Mesothelial cell of epicardium (in vitro differentiated cells): ENCODE measurements around the gene PTPRR. TPM values are rescaled to one million over a fixed set of nuclear protein-coding genes. Genes with fewer than 3 reads are reported as not detected.

Source experiments
- DNase-seq, 2 experiments: peaks; one replicate each; pipeline ENCODE4 v3.0.0; 2021; ENCODE audit warnings: low spot score in 2 of 2; ENCODE audit not compliant: unreplicated experiment in 2 of 2
- H3K27ac Mint-ChIP-seq: 2 replicates; pipeline ENCODE4 v1.8.0; 2021; ENCODE audit warnings: mixed read lengths
- H3K27me3 Mint-ChIP-seq: 2 replicates; pipeline ENCODE4 v1.8.0; 2021; ENCODE audit warnings: low read depth, mixed read lengths
- H3K36me3 Mint-ChIP-seq: 2 replicates; pipeline ENCODE4 v1.8.0; 2021; ENCODE audit warnings: mixed read lengths
- H3K4me1 Mint-ChIP-seq: 2 replicates; pipeline ENCODE4 v1.8.0; 2021; ENCODE audit warnings: mixed read lengths
- H3K4me3 Mint-ChIP-seq: 2 replicates; pipeline ENCODE4 v1.8.0; 2021; ENCODE audit warnings: mild to moderate bottlenecking, moderate library complexity, mixed read lengths
- H3K9me3 Mint-ChIP-seq: 2 replicates; pipeline ENCODE4 v1.8.0; 2021; ENCODE audit warnings: mixed read lengths
- total RNA-seq: library from RNA; stranded (reverse); gene quantifications from 3 replicates; pipeline ENCODE4 v1.2.1, GENCODE V29; 2021
- TF ChIP-seq, protein P1 (sequence below): fragments of 200-600 bp; sonication (generic); IDR thresholded peaks from one replicate; pipeline ENCODE4 v1.5.0; 2021; ENCODE audit warnings: antibody characterized with exemption; ENCODE audit not compliant: unreplicated experiment

Gene PTPRR
- total RNA-seq, 1 donor from 2014 or later: 0.38 TPM

DNA sequence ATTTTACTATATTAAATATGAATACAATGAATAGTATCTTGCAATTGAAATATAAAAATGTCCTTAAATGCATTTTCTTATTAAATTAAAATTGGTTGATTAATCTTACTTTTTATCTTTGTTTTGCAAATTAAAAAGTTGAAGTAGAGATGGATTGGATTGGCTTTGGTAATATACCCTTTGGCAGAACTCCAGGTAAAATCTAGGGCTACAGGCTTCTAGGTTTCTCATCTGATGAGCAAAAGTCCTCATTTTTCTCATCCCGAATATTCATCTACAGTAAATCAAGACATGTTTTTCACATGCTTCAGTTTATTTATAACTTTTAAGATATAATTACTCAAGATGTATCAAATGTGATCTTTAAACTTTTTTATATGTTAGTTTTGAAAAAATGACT is 2.2 kb downstream of the PTPRR start:
- TF ChIP-seq, protein P1, sequence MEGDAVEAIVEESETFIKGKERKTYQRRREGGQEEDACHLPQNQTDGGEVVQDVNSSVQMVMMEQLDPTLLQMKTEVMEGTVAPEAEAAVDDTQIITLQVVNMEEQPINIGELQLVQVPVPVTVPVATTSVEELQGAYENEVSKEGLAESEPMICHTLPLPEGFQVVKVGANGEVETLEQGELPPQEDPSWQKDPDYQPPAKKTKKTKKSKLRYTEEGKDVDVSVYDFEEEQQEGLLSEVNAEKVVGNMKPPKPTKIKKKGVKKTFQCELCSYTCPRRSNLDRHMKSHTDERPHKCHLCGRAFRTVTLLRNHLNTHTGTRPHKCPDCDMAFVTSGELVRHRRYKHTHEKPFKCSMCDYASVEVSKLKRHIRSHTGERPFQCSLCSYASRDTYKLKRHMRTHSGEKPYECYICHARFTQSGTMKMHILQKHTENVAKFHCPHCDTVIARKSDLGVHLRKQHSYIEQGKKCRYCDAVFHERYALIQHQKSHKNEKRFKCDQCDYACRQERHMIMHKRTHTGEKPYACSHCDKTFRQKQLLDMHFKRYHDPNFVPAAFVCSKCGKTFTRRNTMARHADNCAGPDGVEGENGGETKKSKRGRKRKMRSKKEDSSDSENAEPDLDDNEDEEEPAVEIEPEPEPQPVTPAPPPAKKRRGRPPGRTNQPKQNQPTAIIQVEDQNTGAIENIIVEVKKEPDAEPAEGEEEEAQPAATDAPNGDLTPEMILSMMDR: no peak
- no peak overlapping the region for H3K27ac Mint-ChIP-seq
- no peaks in the 10 kb centered on the region for H3K9me3 Mint-ChIP-seq
- H3K4me1 Mint-ChIP-seq: peaks cover 1% of the 10 kb centered on the region
- no peak overlapping the region for H3K4me3 Mint-ChIP-seq
- H3K27me3 Mint-ChIP-seq: peaks cover 63% of the 10 kb centered on the region
- no peaks in the 10 kb centered on the region for H3K36me3 Mint-ChIP-seq
- no peak for DNase-seq

DNA sequence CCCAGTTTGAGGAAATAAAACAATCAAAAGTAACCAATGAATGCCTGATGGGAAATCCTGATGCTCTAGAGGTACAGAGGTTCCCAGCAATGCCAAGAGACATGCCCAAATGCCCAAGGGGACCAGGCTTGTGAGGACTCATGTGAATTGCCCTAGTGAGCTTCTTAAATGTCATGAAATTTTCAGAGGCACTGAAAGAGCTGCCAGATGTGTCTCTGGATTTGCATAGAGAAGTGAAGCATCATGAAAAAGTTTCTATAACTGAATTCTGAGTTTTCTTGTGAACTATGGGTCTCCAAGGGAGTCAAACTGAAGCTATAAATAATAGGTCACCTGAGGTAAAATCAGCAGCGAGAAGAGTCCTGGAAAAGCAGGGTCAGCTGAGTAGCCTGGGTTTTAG is 9.9 kb downstream of the PTPRR start:
- DNase-seq: no peak
- H3K36me3 Mint-ChIP-seq: no peaks in the 10 kb centered on the region
- TF ChIP-seq, protein P1: no peak
- H3K9me3 Mint-ChIP-seq: no peaks in the 10 kb centered on the region
- H3K27ac Mint-ChIP-seq: no peak overlapping the region
- no peaks in the 10 kb centered on the region for H3K4me1 Mint-ChIP-seq
- peaks cover 33% of the 10 kb centered on the region for H3K27me3 Mint-ChIP-seq
- H3K4me3 Mint-ChIP-seq: no peak overlapping the region

DNA sequence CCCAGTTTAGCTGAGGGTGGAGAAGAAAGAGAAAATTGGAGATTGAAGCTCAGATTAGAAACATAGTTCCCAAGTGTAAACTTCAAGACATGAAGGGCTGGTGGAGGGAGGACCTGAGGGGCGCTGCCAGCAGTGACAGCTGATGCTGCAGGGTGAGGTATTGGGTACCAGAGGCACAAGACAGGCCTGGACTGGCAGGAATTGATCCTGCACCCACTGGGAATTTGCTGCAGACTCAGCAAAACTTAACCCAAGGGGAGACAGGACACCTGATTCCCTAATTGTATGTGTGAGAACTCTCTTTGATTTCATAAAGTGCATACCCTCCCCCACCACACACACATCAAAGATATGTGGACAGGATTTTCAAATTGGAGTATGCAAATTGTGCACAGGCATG is 11.6 kb downstream of the PTPRR start:
- no peak overlapping the region for H3K27ac Mint-ChIP-seq
- TF ChIP-seq, protein P1: no peak

DNA sequence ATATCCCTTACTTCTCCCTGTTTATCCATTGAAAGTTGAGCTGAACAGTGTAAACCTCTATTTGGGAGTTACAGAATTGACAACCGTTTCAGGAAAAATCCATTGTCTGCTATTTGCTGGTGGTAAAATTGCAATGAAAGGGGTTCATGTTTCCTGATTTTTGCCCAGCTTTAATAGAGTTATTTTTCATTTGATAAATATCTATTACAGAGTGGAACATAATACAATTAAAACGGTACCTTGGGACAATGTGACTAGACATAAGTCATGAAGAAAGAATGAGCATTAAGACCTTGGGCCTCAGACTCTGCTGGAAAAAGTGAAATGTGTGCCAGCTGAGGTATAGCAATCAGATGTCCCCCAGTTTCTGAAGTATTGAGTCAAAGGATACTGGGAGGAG is 13.1 kb downstream of the PTPRR start:
- no peak for DNase-seq
- H3K9me3 Mint-ChIP-seq: no peaks in the 10 kb centered on the region
- H3K36me3 Mint-ChIP-seq: no peaks in the 10 kb centered on the region

More for the DNA sequence above, 11.6 kb downstream of the PTPRR start:
- no peak for DNase-seq
- Mint-ChIP-seq H3K4me1 (no peaks in the 10 kb centered on the region), H3K27me3 (peaks cover 37% of the 10 kb centered on the region), H3K9me3 (no peaks in the 10 kb centered on the region), H3K4me3 (no peak overlapping the region), H3K36me3 (no peaks in the 10 kb centered on the region)

GRCh38 chr12:70895956-70896355 is 24.6 kb downstream of the PTPRR start:
- Mint-ChIP-seq H3K27me3 (peaks cover 4% of the 10 kb centered on the region), H3K36me3 (no peaks in the 10 kb centered on the region), H3K27ac (no peak overlapping the region), H3K9me3 (peaks cover 8% of the 10 kb centered on the region), H3K4me1 (no peaks in the 10 kb centered on the region), H3K4me3 (no peak overlapping the region)
- TF ChIP-seq, protein P1: no peak
- no peak for DNase-seq

More for the DNA sequence above, 13.1 kb downstream of the PTPRR start:
- Mint-ChIP-seq H3K27me3 (peaks cover 40% of the 10 kb centered on the region), H3K4me3 (no peak overlapping the region), H3K4me1 (no peaks in the 10 kb centered on the region), H3K27ac (no peak overlapping the region)
- TF ChIP-seq, protein P1: no peak

- H3K27ac Mint-ChIP-seq: no peak overlapping the region
- DNase-seq: no peak
- H3K4me1 Mint-ChIP-seq: no peaks in the 10 kb centered on the region
- no peaks in the 10 kb centered on the region for H3K36me3 Mint-ChIP-seq
- TF ChIP-seq, protein P1: no peak
- peaks cover 8% of the 10 kb centered on the region for H3K9me3 Mint-ChIP-seq
- no peak overlapping the region for H3K4me3 Mint-ChIP-seq
- peaks cover 7% of the 10 kb centered on the region for H3K27me3 Mint-ChIP-seq
Measured at GRCh38 chr12:70892593-70892992, 27.9 kb downstream of the PTPRR start.
